H1 (cell line): ENCODE measurements around the gene EIF1AX. TPM values are rescaled to one million over a fixed set of nuclear protein-coding genes. Genes with fewer than 3 reads are reported as not detected.

Experiments
- CTCF ChIA-PET: fragments of 300-600 bp; sonication (Branson Sonifier 250); formaldehyde crosslinking; loops from one replicate; lab custom pipeline; 2021; ENCODE audit not compliant: partially characterized antibody; lab: Charles Lee
- POLR2A ChIA-PET: fragments of 300-600 bp; sonication (Branson Sonifier 250); formaldehyde crosslinking; loops from one replicate; lab custom pipeline; 2021; ENCODE audit warnings: inconsistent platforms; ENCODE audit not compliant: partially characterized antibody; lab: Charles Lee
- DNase-seq, 2 experiments: peaks; one replicate each; pipeline versions ENCODE4 v3.0.0 to v3.0.0-alpha.2; 2010 to 2022; ENCODE audit warnings: low spot score in 2 of 2, low read depth in 1 of 2, mixed read lengths in 1 of 2
- FAIRE-seq: peaks from 2 replicates; lab custom pipeline; 2011; peaks lifted over from hg19 to GRCh38; lab: Jason Lieb, UNC
- H2AFZ ChIP-seq: 2 replicates; pipeline ENCODE4 v1.8.1; 2012; ENCODE audit warnings: low read length, inconsistent platforms
- H2AK5ac ChIP-seq: 2 replicates; pipeline ENCODE4 v1.6.1; 2013; ENCODE audit warnings: low read depth, low read length
- H2BK120ac ChIP-seq: replicated peaks from 2 replicates; pipeline ENCODE3; 2013; ENCODE audit warnings: low read depth, low read length, inconsistent platforms
- H2BK12ac ChIP-seq: 2 replicates; pipeline ENCODE4 v1.6.1; 2013; ENCODE audit warnings: low read depth, low read length
- H2BK15ac ChIP-seq: 2 replicates; pipeline ENCODE4 v1.6.1; 2013; ENCODE audit warnings: low read length
- H2BK20ac ChIP-seq: 2 replicates; pipeline ENCODE4 v1.6.1; 2013; ENCODE audit warnings: low read length
- H2BK5ac ChIP-seq: 2 replicates; pipeline ENCODE4 v1.6.1; 2013; ENCODE audit warnings: low read depth, low read length
- H3K14ac ChIP-seq: 2 replicates; pipeline ENCODE4 v1.6.1; 2013; ENCODE audit warnings: inconsistent platforms; ENCODE audit not compliant: insufficient read length
- H3K18ac ChIP-seq: 2 replicates; pipeline ENCODE4 v1.6.1; 2013; ENCODE audit warnings: low read length; ENCODE audit errors: extremely low read depth
- H3K23ac ChIP-seq: 2 replicates; pipeline ENCODE4 v1.6.1; 2013; ENCODE audit warnings: inconsistent platforms; ENCODE audit not compliant: insufficient read length
- H3K23me2 ChIP-seq: 2 replicates; pipeline ENCODE4 v1.6.1; 2013; ENCODE audit warnings: low read depth, low read length
- H3K27ac ChIP-seq: 2 replicates; pipeline ENCODE4 v1.6.1; 2011; ENCODE audit warnings: low read depth, low read length, inconsistent platforms
- H3K27me3 ChIP-seq, 4 experiments: replicated peaks in 1 of 4; 1 replicate in 1 of 4; 2 replicates in 3 of 4; pipeline versions ENCODE4 v1.6.1 to v1.8.1; 2011 to 2013; ENCODE audit warnings: low read length in 3 of 4, mild to moderate bottlenecking in 3 of 4, inconsistent platforms in 2 of 4, mixed read lengths in 2 of 4, moderate library complexity in 1 of 4; ENCODE audit not compliant: control insufficient read depth in 3 of 4, insufficient read depth in 3 of 4; ENCODE audit errors: extremely low read depth in 1 of 4
- H3K36me3 ChIP-seq, 4 experiments: 2 replicates each; pipeline versions ENCODE4 v1.6.1 to v1.8.1; 2011 to 2013; ENCODE audit warnings: mild to moderate bottlenecking in 4 of 4, low read length in 3 of 4, moderate library complexity in 2 of 4, control low read depth in 1 of 4, inconsistent platforms in 1 of 4; ENCODE audit not compliant: insufficient read depth in 4 of 4, control insufficient read depth in 2 of 4
- H3K4ac ChIP-seq: replicated peaks from 2 replicates; pipeline ENCODE3; 2013; ENCODE audit warnings: low read length, low read depth, mixed read lengths, inconsistent platforms; ENCODE audit not compliant: insufficient read length
- H3K4me1 ChIP-seq, 4 experiments: replicated peaks in 1 of 4; 1 replicate in 1 of 4; 2 replicates in 3 of 4; pipeline versions ENCODE4 v1.6.1 to v1.8.1; 2011 to 2013; ENCODE audit warnings: low read length in 3 of 4, inconsistent platforms in 2 of 4, mixed read lengths in 1 of 4; ENCODE audit not compliant: insufficient read depth in 4 of 4, control insufficient read depth in 3 of 4
- H3K4me2 ChIP-seq, 2 experiments: 2 replicates each; pipeline versions ENCODE4 v1.6.1 to v1.8.1; 2011 to 2013; ENCODE audit warnings: low read depth in 2 of 2, low read length in 2 of 2, control low read depth in 1 of 2, inconsistent platforms in 1 of 2, mild to moderate bottlenecking in 1 of 2; ENCODE audit not compliant: insufficient read depth in 1 of 2
- H3K4me3 ChIP-seq, 4 experiments: fragments of 200-600, 300-600 bp in 1 of 4; sonication (generic), shearing (Covaris generic), sonication (Bioruptor Twin) in 1 of 4; 2 replicates each; pipeline versions ENCODE4 v1.5.1 to v1.8.1; 2011 to 2016; ENCODE audit warnings: low read length in 4 of 4, low read depth in 3 of 4, control low read depth in 2 of 4, inconsistent platforms in 2 of 4, mild to moderate bottlenecking in 2 of 4, mixed read lengths in 1 of 4, moderate library complexity in 1 of 4; ENCODE audit not compliant: insufficient read depth in 2 of 4; ENCODE audit errors: extremely low read depth in 1 of 4
- H3K56ac ChIP-seq: replicated peaks from 2 replicates; pipeline ENCODE3; 2013; ENCODE audit warnings: low read depth, mild to moderate bottlenecking, mixed read lengths, low read length, inconsistent platforms; ENCODE audit not compliant: insufficient read length
- H3K79me1 ChIP-seq: 2 replicates; pipeline ENCODE4 v1.6.1; 2013; ENCODE audit warnings: low read depth, low read length, control low read depth
- H3K79me2 ChIP-seq, 2 experiments: 2 replicates each; pipeline versions ENCODE4 v1.6.1 to v1.8.1; 2012 to 2013; ENCODE audit warnings: low read length in 2 of 2, mild to moderate bottlenecking in 2 of 2, inconsistent platforms in 1 of 2; ENCODE audit not compliant: insufficient read depth in 2 of 2, control insufficient read depth in 1 of 2
- H3K9ac ChIP-seq, 4 experiments: replicated peaks in 1 of 4; 1 replicate in 1 of 4; 2 replicates in 3 of 4; pipeline versions ENCODE4 v1.6.1 to v1.8.1; 2011 to 2013; ENCODE audit warnings: low read depth in 3 of 4, low read length in 3 of 4, control low read depth in 2 of 4, mild to moderate bottlenecking in 2 of 4, moderate library complexity in 2 of 4, inconsistent platforms in 1 of 4; ENCODE audit errors: extremely low read depth in 1 of 4
- H3K9me3 ChIP-seq, 2 experiments: 2 replicates each; pipeline versions ENCODE4 v1.6.1 to v1.8.1; 2012 to 2013; ENCODE audit warnings: mild to moderate bottlenecking in 2 of 2, moderate library complexity in 2 of 2, control low read depth in 1 of 2, inconsistent platforms in 1 of 2, low read depth in 1 of 2, low read length in 1 of 2, mixed read lengths in 1 of 2; ENCODE audit not compliant: insufficient read depth in 2 of 2
- H4K20me1 ChIP-seq, 2 experiments: replicated peaks in 1 of 2; 2 replicates each; pipeline versions ENCODE3 to v1.8.1; 2011 to 2013; ENCODE audit warnings: inconsistent platforms in 2 of 2, low read length in 2 of 2, mild to moderate bottlenecking in 1 of 2; ENCODE audit not compliant: insufficient read depth in 2 of 2, control insufficient read depth in 1 of 2
- H4K5ac ChIP-seq: 2 replicates; pipeline ENCODE4 v1.6.1; 2013; ENCODE audit warnings: low read length, low read depth, mixed read lengths, inconsistent platforms; ENCODE audit not compliant: insufficient read length
- H4K8ac ChIP-seq: 2 replicates; pipeline ENCODE4 v1.8.0; 2013; ENCODE audit warnings: mild to moderate bottlenecking, moderate library complexity, low read length, inconsistent platforms; ENCODE audit not compliant: insufficient read depth; ENCODE audit errors: extremely low read depth
- H4K91ac ChIP-seq: replicated peaks from 2 replicates; pipeline ENCODE3; 2013; ENCODE audit warnings: low read length, mixed read lengths, inconsistent platforms; ENCODE audit not compliant: insufficient read length
- CEBPB ChIP-seq: IDR thresholded peaks from 2 replicates; pipeline ENCODE4 v1.6.1; 2012; ENCODE audit warnings: low read depth, low read length
- SP1 ChIP-seq: IDR thresholded peaks from 2 replicates; pipeline ENCODE4 v1.6.1; 2011; ENCODE audit warnings: low read depth, low read length
- WGBS, 2 experiments: shearing (Covaris generic) in 1 of 2; methylation state at CpG; one replicate each; pipeline versions ENCODE4 v1.1.6 to v1.1.7; 2013 to 2015; ENCODE audit warnings: low lambda C conversion rate in 2 of 2, mixed read lengths in 2 of 2, inconsistent platforms in 1 of 2, low coverage in 1 of 2, missing lambda C conversion rate in 1 of 2; ENCODE audit not compliant: insufficient replicate concordance in 2 of 2, insufficient coverage in 1 of 2, insufficient read length in 1 of 2; ENCODE audit errors: extremely low coverage in 1 of 2, missing lambda C conversion rate in 1 of 2; 5-methylcytosine and 5-hydroxymethylcytosine counted together
- polyA plus RNA-seq, 7 experiments: library from polyadenylated mRNA; depleted of rRNA in 3 of 7; stranded (reverse) in 5 of 7; unstranded in 2 of 7; fragments of >200 nt in 5 of 7; fragments of 200-250 nt in 2 of 7; gene quantifications; 1 replicate in 5 of 7; 2 replicates in 1 of 7; 4 replicates in 1 of 7; pipeline versions ENCODE4 v1.2.1 to v1.2.3, GENCODE V29; 2011 to 2013; ENCODE audit warnings: missing spikeins in 2 of 7, mixed read lengths in 2 of 7
- total RNA-seq: library from RNA; stranded (reverse); fragmentation: NEBNext Ultra II Directional; extraction: Animal tissue kit (Norgen Biotek cat#: 25700); gene quantifications from 2 replicates; pipeline ENCODE4 v1.2.1, GENCODE V29; 2021

Gene EIF1AX
- total and polyA plus RNA-seq, 2 of the 8 experiments (the other 6 are each of a cell fraction or from before 2014, with no cell fraction given): 34.0 to 175 TPM

DNA sequence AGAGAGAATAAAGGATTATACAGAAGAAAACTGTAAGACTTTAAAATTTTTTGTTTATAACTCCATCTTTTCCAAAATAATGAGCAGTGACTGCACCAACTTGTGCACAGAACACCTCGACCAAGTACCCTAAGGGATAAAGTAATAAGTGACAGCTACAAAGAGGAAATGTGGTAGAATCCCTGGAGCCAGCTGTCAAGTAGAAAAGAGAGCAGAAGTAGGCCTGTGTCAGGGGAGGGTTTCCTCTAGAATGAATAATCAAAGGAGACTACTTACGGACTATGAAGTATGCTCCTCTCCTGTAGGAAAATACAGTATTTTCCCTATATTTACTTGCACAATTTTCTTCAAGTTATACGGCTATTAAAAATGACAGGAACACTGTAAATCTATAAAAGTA is 1.2 kb downstream of the EIF1AX start:
- H3K23me2 ChIP-seq: no peaks in the 10 kb centered on the region

More for the DNA sequence above, 1.2 kb downstream of the EIF1AX start:
- Histone ChIP-seq H3K27ac (no peak overlapping the region), H2BK15ac (no peak overlapping the region), H3K9me3 (no peaks in the 10 kb centered on the region), H3K4me2 (peak overlapping the region; percentile 55 to 66), H3K79me2 (peaks cover 6 to 41% of the 10 kb centered on the region in 2 experiments), H4K20me1 (peaks cover 3 to 5% of the 10 kb centered on the region in 2 experiments), H4K5ac (no peak overlapping the region), H2BK5ac (no peak overlapping the region), H3K18ac (no peak overlapping the region), H3K9ac (no peak overlapping the region), H3K23ac (no peak overlapping the region), H3K4me1 (no peaks in the 10 kb centered on the region), H2BK120ac (no peak overlapping the region), H2AK5ac (no peak overlapping the region), H3K56ac (no peak overlapping the region), H3K27me3 (no peaks in the 10 kb centered on the region), H4K91ac (no peak overlapping the region), H2BK20ac (no peak overlapping the region), H3K14ac (no peak overlapping the region), H3K4ac (no peak overlapping the region), H2BK12ac (no peak overlapping the region), H4K8ac (no peak overlapping the region), H3K4me3 (peak overlapping the region; percentile 75 to 99 (median 89)), H3K79me1 (no peaks in the 10 kb centered on the region), H3K36me3 (peaks cover 0 to 46% (median 8%) of the 10 kb centered on the region in 4 experiments; a peak in 6 of 8 replicates), H2AFZ (no peak overlapping the region)
- 26% methylated on average over 3 of the region's 3 CpGs; no CpG with 5 or more reads in 1 of the 2 experiments for WGBS, 2 experiments
- no peak for FAIRE-seq
- TF ChIP-seq SP1: no peak
- TF ChIP-seq CEBPB: no peak
- no peak for DNase-seq
- ChIA-PET CTCF (no interaction called here), POLR2A (interaction anchor here (0.8 to 2.0 kb wide), 3 partner anchors 10 to 19 kb away, joined by 3 to 6 read pairs (median 4); no protein-coding TSS in a partner anchor)
